A673 (cell line): ENCODE data around the gene WNT5A. TPM values are rescaled to one million over a fixed set of nuclear protein-coding genes. Genes with fewer than 3 reads are reported as not detected.

ENCODE experiments used
- BruUV-seq: library from RNA; stranded (reverse); fragments of 400-500 nt; replicated peaks from 2 replicates; lab custom pipeline; 2021; lab: Mats Ljungman, UMichigan
- CTCF ChIA-PET: fragments of 300-600 bp; sonication (Branson Sonifier 250); formaldehyde crosslinking; loops from one replicate; lab custom pipeline; 2022; ENCODE audit warnings: antibody characterized with exemption; lab: Charles Lee
- POLR2A ChIA-PET: fragments of 300-600 bp; sonication (Branson Sonifier 250); formaldehyde crosslinking; loops from one replicate; lab custom pipeline; 2022; ENCODE audit warnings: antibody characterized with exemption; ENCODE audit not compliant: low non-redundant PET; lab: Charles Lee
- DNase-seq: peaks from one replicate; pipeline ENCODE4 v3.0.0-alpha.2; 2015; ENCODE audit warnings: low spot score
- H3K27ac ChIP-seq: fragments of 200-600 bp; sonication (generic); 2 replicates; pipeline ENCODE4 v1.5.1; 2016; ENCODE audit warnings: mixed run types, low read depth, mild to moderate bottlenecking, mixed read lengths, antibody characterized with exemption, low read length; ENCODE audit not compliant: poor library complexity, severe bottlenecking
- H3K27me3 ChIP-seq: fragments of 200-600 bp; sonication (generic); replicated peaks from 2 replicates; pipeline ENCODE4 v1.6.1; 2017; ENCODE audit warnings: mixed run types, low read depth, mild to moderate bottlenecking, mixed read lengths, antibody characterized with exemption, low read length; ENCODE audit not compliant: insufficient read depth, poor library complexity
- H3K36me3 ChIP-seq: fragments of 200-600 bp; sonication (generic); 2 replicates; pipeline ENCODE4 v1.6.1; 2016; ENCODE audit warnings: mixed run types, mild to moderate bottlenecking, mixed read lengths, antibody characterized with exemption, low read length; ENCODE audit not compliant: insufficient read depth, poor library complexity, severe bottlenecking
- H3K4me1 ChIP-seq: fragments of 200-600 bp; sonication (generic); 2 replicates; pipeline ENCODE4 v1.6.1; 2017; ENCODE audit warnings: mixed run types, mild to moderate bottlenecking, mixed read lengths, antibody characterized with exemption, low read length; ENCODE audit not compliant: insufficient read depth, poor library complexity, severe bottlenecking
- H3K4me3 ChIP-seq: fragments of 200-600 bp; sonication (generic); 2 replicates; pipeline ENCODE4 v1.5.1; 2016; ENCODE audit warnings: low read depth, mixed run types, mild to moderate bottlenecking, mixed read lengths, low read length; ENCODE audit not compliant: poor library complexity, severe bottlenecking
- H3K9me3 ChIP-seq: fragments of 200-600 bp; sonication (generic); 2 replicates; pipeline ENCODE4 v1.6.1; 2016; ENCODE audit warnings: mixed run types, low read depth, mild to moderate bottlenecking, mixed read lengths, antibody characterized with exemption, low read length; ENCODE audit not compliant: poor library complexity, severe bottlenecking
- EZH2 ChIP-seq: fragments of 200-600 bp; sonication (generic); IDR thresholded peaks from 2 replicates; pipeline ENCODE4 v1.6.1; 2017; ENCODE audit warnings: borderline replicate concordance, low read depth, mild to moderate bottlenecking, mixed read lengths, antibody characterized with exemption, low read length; ENCODE audit not compliant: poor library complexity, severe bottlenecking
- intact Hi-C: fragments of 100-400 bp; cut with micrococcal nuclease; formaldehyde crosslinking; loops from one replicate; pipeline ENCODE4 v1.10.0; 2022; ENCODE audit not compliant: unreplicated experiment
- total RNA-seq: library from RNA; stranded (reverse); gene quantifications from 2 replicates; pipeline ENCODE4 v1.2.3, GENCODE V29; 2021
- TF ChIP-seq, protein P1 (sequence below): fragments of 300-800, 200-600 bp; sonication (generic); conservative IDR thresholded peaks from 2 replicates; pipeline ENCODE4 v1.5.1; 2017; ENCODE audit warnings: low read depth, mild to moderate bottlenecking, antibody characterized with exemption, low read length, moderate library complexity, mixed read lengths

WNT5A gene
- total RNA-seq, 1 experiment from 2014 or later, result 18.9 TPM

DNA sequence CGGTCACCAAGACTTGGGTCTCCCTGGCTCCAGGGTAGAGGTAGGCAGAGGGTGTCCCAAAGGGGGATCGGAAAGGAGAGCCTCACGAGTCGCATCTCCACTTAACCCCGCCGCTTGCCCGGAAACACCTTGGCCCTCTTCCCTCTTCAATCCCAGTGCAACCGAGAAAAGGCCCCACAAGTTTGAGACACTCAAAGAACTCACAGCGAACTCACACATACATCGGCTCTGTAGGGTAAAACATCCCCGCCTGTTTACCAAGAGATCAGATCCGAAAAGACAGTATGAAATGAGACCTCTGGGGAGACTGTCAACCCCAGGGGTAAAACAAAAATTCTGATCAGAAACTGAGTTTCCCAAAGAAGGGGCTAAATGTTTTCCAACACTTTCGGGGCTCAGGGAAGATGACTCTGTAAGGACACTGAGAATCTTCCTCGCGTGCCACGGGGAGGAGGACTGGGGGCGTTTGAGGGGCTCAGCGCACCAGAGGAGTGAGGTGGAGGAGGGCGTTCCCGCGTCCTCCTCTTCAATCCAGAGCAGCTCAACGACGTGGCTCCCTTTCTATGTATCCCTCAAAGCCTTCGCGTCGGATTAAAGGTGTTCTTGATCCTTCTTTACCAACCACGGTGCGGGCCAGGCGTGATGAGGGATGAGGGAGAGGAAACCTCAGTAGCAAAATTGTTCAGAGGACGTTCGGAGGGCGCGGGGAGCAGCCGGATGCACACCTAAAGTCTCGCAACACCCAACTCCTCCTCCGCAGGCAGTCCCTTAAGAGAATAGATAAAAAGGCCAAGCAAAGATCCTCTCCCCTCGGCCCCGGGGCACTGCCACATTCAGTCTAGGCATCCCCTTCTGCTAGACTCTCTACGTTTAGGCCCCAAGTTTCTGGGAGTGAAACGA, 3.7 kb downstream of the WNT5A start:
- Histone ChIP-seq H3K27ac (no peak overlapping the region), H3K4me3 (no peak overlapping the region), H3K9me3 (no peaks in the 10 kb centered on the region), H3K27me3 (no peaks in the 10 kb centered on the region), H3K36me3 (peaks cover 3% of the 10 kb centered on the region), H3K4me1 (no peaks in the 10 kb centered on the region)
- intact Hi-C loops, result loop anchor here (5.0 kb wide), 1 partner anchor 404 kb away; no protein-coding TSS in a partner anchor
- DNase-seq, result no peak
- ChIA-PET CTCF (no interaction called here), POLR2A (interaction anchor here (0.6 kb wide), 1 partner anchor 14 kb away, joined by 3 read pairs; no protein-coding TSS in a partner anchor)
- no peak for TF ChIP-seq EZH2
- TF ChIP-seq, protein P1, sequence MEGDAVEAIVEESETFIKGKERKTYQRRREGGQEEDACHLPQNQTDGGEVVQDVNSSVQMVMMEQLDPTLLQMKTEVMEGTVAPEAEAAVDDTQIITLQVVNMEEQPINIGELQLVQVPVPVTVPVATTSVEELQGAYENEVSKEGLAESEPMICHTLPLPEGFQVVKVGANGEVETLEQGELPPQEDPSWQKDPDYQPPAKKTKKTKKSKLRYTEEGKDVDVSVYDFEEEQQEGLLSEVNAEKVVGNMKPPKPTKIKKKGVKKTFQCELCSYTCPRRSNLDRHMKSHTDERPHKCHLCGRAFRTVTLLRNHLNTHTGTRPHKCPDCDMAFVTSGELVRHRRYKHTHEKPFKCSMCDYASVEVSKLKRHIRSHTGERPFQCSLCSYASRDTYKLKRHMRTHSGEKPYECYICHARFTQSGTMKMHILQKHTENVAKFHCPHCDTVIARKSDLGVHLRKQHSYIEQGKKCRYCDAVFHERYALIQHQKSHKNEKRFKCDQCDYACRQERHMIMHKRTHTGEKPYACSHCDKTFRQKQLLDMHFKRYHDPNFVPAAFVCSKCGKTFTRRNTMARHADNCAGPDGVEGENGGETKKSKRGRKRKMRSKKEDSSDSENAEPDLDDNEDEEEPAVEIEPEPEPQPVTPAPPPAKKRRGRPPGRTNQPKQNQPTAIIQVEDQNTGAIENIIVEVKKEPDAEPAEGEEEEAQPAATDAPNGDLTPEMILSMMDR, result no peak
- BruUV-seq, result no TSS peak

GRCh38 chr3:55482496-55483195, 4.5 kb downstream of the WNT5A start:
- H3K27ac ChIP-seq, result no peak overlapping the region
- H3K4me3 ChIP-seq, result peak overlapping the region; percentile 41
- DNase-seq, result no peak
- peaks cover 3% of the 10 kb centered on the region for H3K36me3 ChIP-seq
- no peaks in the 10 kb centered on the region for H3K9me3 ChIP-seq
- BruUV-seq, result no TSS peak
- ChIA-PET POLR2A (no interaction called here), CTCF (no interaction called here)
- TF ChIP-seq, protein P1, result no peak
- TF ChIP-seq EZH2, result no peak
- intact Hi-C loops, result loop anchor here (5.0 kb wide), 1 partner anchor 405 kb away; no protein-coding TSS in a partner anchor
- no peaks in the 10 kb centered on the region for H3K27me3 ChIP-seq
- no peaks in the 10 kb centered on the region for H3K4me1 ChIP-seq

DNA sequence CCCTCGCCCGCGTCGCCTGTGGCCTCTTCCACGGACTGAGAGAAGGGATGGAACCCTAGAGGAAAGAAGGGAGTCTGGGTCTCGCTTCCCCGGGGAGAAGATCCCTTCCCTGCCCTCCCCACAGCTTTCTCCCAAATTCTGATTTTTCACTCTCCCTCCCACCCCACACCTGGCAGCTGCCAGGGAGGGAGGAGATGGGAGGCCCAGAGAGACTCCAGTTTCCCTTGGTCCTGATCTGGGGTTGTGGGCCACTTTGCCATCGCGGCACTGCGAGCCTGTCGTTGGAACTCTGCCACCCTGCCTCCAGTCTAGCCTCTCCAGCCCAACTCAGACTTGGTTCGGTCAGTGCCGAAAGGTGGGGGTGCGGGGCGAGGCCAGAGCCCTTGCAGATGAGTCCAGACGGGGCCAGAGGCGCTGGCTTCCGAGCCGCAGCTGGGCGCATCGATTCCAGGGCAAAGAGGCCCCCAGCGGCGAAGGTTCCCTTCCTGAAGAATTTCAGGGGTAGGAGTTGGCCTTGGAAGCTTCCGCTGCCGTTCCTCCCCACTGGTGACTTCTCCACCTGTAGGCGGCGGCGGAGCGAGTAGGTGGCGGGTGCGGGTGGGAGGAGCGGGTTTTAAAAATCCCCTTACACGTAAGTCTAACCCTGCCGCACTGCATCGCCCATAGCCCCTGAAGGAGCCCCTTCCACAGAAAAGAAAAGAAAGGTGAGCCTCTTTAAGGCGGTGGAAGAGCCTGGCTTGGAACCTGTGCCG, 5.2 kb downstream of the WNT5A start:
- no peaks in the 10 kb centered on the region for H3K9me3 ChIP-seq
- H3K27ac ChIP-seq, result no peak overlapping the region
- TF ChIP-seq EZH2, result no peak
- TF ChIP-seq, protein P1, result no peak
- no peaks in the 10 kb centered on the region for H3K27me3 ChIP-seq
- BruUV-seq, result no TSS peak
- intact Hi-C loops, result loop anchor here (5.0 kb wide), 1 partner anchor 405 kb away; no protein-coding TSS in a partner anchor
- CTCF ChIA-PET, result no interaction called here
- H3K36me3 ChIP-seq, result peaks cover 6% of the 10 kb centered on the region
- POLR2A ChIA-PET, result interaction anchor here (0.6 kb wide), 1 partner anchor 14 kb away, joined by 7 read pairs; no protein-coding TSS in a partner anchor
- DNase-seq, result no peak
- H3K4me3 ChIP-seq, result peak overlapping the region; percentile 41
- H3K4me1 ChIP-seq, result no peaks in the 10 kb centered on the region
